GM19468 (cell line): Measurements from ENCODE around the gene GSTT4.
A peak's percentile ranks its signal among the peaks of the same experiment; 100 is the strongest.
"Not testable (repeated sequence)": the region's sequence is repeated elsewhere in the genome, so short reads cannot be mapped to it uniquely, and the experiment has no call there.

Source experiments
- ATAC-seq: cut with Tn5 transposase; IDR thresholded peaks from one replicate; pipeline ENCODE4 v1.9.1; 2021; ENCODE audit warnings: mild to moderate bottlenecking, moderate library complexity, moderate number of reproducible peaks; ENCODE audit not compliant: unreplicated experiment; ENCODE audit errors: extremely low read depth

Gene GSTT4

GRCh38 chr22:24005201-24005600, at the start of gene GSTT4:
TSS of gene GSTT4 (minus strand) at chr22:24005453. CDS start at chr22:24005356, 97 bp downstream.
- no peak for ATAC-seq

- ATAC-seq, result no peak
Measured at GRCh38 chr22:24054356-24054755, 49.1 kb upstream of the GSTT4 start.

- ATAC-seq, result peak; percentile 58
Measured at GRCh38 chr22:24053481-24054226, 48.4 kb upstream of the GSTT4 start.

- no peak for ATAC-seq
Measured at GRCh38 chr22:24051568-24051967, 46.3 kb upstream of the GSTT4 start.

GRCh38 chr22:24051028-24051427, 45.8 kb upstream of the GSTT4 start:
- ATAC-seq, result no peak

- ATAC-seq, result no peak
Measured at GRCh38 chr22:24049978-24050377, 44.7 kb upstream of the GSTT4 start.

- ATAC-seq, result no peak
Measured at GRCh38 chr22:24049211-24049610, 44.0 kb upstream of the GSTT4 start.

GRCh38 chr22:24046024-24046423, 40.8 kb upstream of the GSTT4 start:
- no peak for ATAC-seq

GRCh38 chr22:24043958-24044357, 38.7 kb upstream of the GSTT4 start:
- ATAC-seq, result no peak

- ATAC-seq, result not testable (repeated sequence)
Measured at GRCh38 chr22:24043465-24043864, 38.2 kb upstream of the GSTT4 start.

GRCh38 chr22:24040946-24041345, 35.7 kb upstream of the GSTT4 start:
- ATAC-seq, result no peak

- ATAC-seq, result no peak
Measured at GRCh38 chr22:24039046-24039445, 33.8 kb upstream of the GSTT4 start.

- no peak for ATAC-seq
Measured at GRCh38 chr22:24037851-24038765, 32.9 kb upstream of the GSTT4 start.

GRCh38 chr22:24035296-24035695, 30.0 kb upstream of the GSTT4 start:
- ATAC-seq, result no peak

- ATAC-seq, result no peak
Measured at GRCh38 chr22:24033731-24034130, 28.5 kb upstream of the GSTT4 start.

GRCh38 chr22:24030186-24030702, 25.0 kb upstream of the GSTT4 start:
- ATAC-seq, result no peak

- ATAC-seq, result no peak
Measured at GRCh38 chr22:24029304-24029703, 24.1 kb upstream of the GSTT4 start.

GRCh38 chr22:24028533-24028932, 23.3 kb upstream of the GSTT4 start:
- ATAC-seq, result no peak

- no peak for ATAC-seq
Measured at GRCh38 chr22:24027991-24028390, 22.7 kb upstream of the GSTT4 start.

GRCh38 chr22:24027389-24027975, 22.2 kb upstream of the GSTT4 start:
- ATAC-seq, result no peak

- ATAC-seq, result no peak
Measured at GRCh38 chr22:24026733-24027132, 21.5 kb upstream of the GSTT4 start.
